ENCODE results near the gene NANOG. TPM values are rescaled to one million over a fixed set of nuclear protein-coding genes. Genes with fewer than 3 reads are reported as not detected.
"Not testable (repeated sequence)": the region's sequence is repeated elsewhere in the genome, so short reads cannot be mapped to it uniquely, and the experiment has no call there.

Gene NANOG
- total and polyA plus RNA-seq, 2 experiments from 2014 or later = 48.5 to 134 TPM

DNA sequence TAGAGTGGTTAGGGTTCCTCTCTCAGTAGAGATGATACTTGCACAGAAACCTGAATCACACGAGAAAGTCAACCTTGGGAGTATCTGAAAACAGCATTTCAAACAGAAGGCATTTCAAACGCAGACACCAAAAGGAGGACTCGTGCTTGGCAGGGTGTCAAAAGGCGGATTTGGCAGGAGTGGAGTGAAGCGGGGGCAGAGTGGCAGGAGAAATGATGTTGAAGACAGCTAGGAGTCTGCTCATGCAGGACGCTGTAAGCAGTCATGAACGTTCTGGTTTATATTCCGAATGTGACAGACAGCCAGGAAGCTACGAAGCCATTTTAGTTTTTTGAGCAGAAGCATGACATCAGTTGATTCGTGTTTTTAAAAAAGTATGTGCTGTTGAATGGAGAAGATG, 50.0 kb downstream of the NANOG start:
- not testable (repeated sequence) for H2AFZ ChIP-seq; H3K4me2 ChIP-seq; H3K9me2 ChIP-seq (ENCODE audit: insufficient read depth); H3K27ac ChIP-seq (ENCODE audit: low read depth); H3F3A ChIP-seq (replicated peaks; ENCODE audit: low read depth); H3K27me3 ChIP-seq (ENCODE audit: insufficient read depth); H4K20me1 ChIP-seq (replicated peaks; ENCODE audit: insufficient read depth); ATAC-seq; H3K4me3 ChIP-seq; H3K4me3 Mint-ChIP-seq; H3K27ac Mint-ChIP-seq; H3K36me3 Mint-ChIP-seq (ENCODE audit: low read depth); H3K36me3 ChIP-seq (ENCODE audit: insufficient read depth); H3K9me3 Mint-ChIP-seq; DNase-seq (ENCODE audit: low spot score); H3K79me2 ChIP-seq (replicated peaks; ENCODE audit: insufficient read depth)
- peaks cover 12% of the 10 kb centered on the region for H3K27me3 Mint-ChIP-seq (ENCODE audit: insufficient read depth, low read depth, poor library complexity)
- H3K4me1 ChIP-seq (ENCODE audit: insufficient read depth) = peaks cover 21% of the 10 kb centered on the region
- peaks cover 20% of the 10 kb centered on the region for H3K4me1 Mint-ChIP-seq

- not testable (repeated sequence) for H3K36me3 Mint-ChIP-seq (ENCODE audit: low read depth)
Measured at GRCh38 chr12:7839848-7840247, 50.6 kb downstream of the NANOG start.

DNA sequence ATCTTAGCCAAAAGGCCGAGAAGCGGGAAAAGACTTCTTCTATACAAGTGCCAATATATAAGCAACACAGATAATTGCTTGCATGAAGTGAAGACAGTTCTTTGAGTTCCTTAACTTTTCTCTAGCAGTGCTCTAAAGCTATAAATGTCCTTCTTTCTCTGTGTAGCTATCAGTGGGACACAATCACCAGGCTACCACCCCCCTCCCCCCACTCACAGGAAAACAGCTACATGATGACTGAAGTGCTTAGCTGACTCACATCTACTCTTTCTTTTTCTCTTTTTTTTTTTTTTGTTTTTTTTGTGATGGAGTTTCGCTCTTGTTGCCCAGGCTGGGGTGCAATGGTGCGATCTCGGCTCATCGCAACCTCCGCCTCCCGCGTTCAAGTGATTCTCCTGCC, 53.2 kb downstream of the NANOG start:
- H3K4me2 ChIP-seq; H4K20me1 ChIP-seq (replicated peaks; ENCODE audit: insufficient read depth); H3K79me2 ChIP-seq (replicated peaks; ENCODE audit: insufficient read depth); H2AFZ ChIP-seq; H3K4me3 Mint-ChIP-seq; H3K36me3 ChIP-seq (ENCODE audit: insufficient read depth); H3K9me2 ChIP-seq (ENCODE audit: insufficient read depth); ATAC-seq; H3K9me3 Mint-ChIP-seq; DNase-seq (ENCODE audit: low spot score); H3K27ac Mint-ChIP-seq; H3K27me3 ChIP-seq (ENCODE audit: insufficient read depth); H3K36me3 Mint-ChIP-seq (ENCODE audit: low read depth); H3K4me3 ChIP-seq; H3F3A ChIP-seq (replicated peaks; ENCODE audit: low read depth): not testable (repeated sequence)
- Histone ChIP-seq H3K4me1 (ENCODE audit: insufficient read depth) (peaks cover 38% of the 10 kb centered on the region), H3K27ac (ENCODE audit: low read depth) (peak overlapping the region; percentile 85)
- Mint-ChIP-seq H3K27me3 (ENCODE audit: insufficient read depth, low read depth, poor library complexity) (peaks cover 14% of the 10 kb centered on the region), H3K4me1 (peaks cover 36% of the 10 kb centered on the region)

More at GRCh38 chr12:7839848-7840247, 50.6 kb downstream of the NANOG start:
- not testable (repeated sequence) for H4K20me1 ChIP-seq (replicated peaks; ENCODE audit: insufficient read depth); H3K27ac Mint-ChIP-seq; H3K27ac ChIP-seq (ENCODE audit: low read depth); H3K9me2 ChIP-seq (ENCODE audit: insufficient read depth); H3K79me2 ChIP-seq (replicated peaks; ENCODE audit: insufficient read depth); H2AFZ ChIP-seq; DNase-seq (ENCODE audit: low spot score); H3K27me3 Mint-ChIP-seq (ENCODE audit: insufficient read depth, low read depth, poor library complexity); ATAC-seq; H3K27me3 ChIP-seq (ENCODE audit: insufficient read depth); H3K9me3 Mint-ChIP-seq; H3K36me3 ChIP-seq (ENCODE audit: insufficient read depth); H3K4me3 ChIP-seq; H3K4me2 ChIP-seq; H3F3A ChIP-seq (replicated peaks; ENCODE audit: low read depth); H3K4me3 Mint-ChIP-seq
- H3K4me1 Mint-ChIP-seq = peaks cover 20% of the 10 kb centered on the region
- peaks cover 22% of the 10 kb centered on the region for H3K4me1 ChIP-seq (ENCODE audit: insufficient read depth)

GRCh38 chr12:7843149-7843548, 53.9 kb downstream of the NANOG start:
- not testable (repeated sequence) for H3K36me3 ChIP-seq (ENCODE audit: insufficient read depth); H4K20me1 ChIP-seq (replicated peaks; ENCODE audit: insufficient read depth); H3K4me3 ChIP-seq; H3K27ac Mint-ChIP-seq; DNase-seq (ENCODE audit: low spot score); H2AFZ ChIP-seq; H3K4me3 Mint-ChIP-seq; H3K27me3 ChIP-seq (ENCODE audit: insufficient read depth); H3K9me2 ChIP-seq (ENCODE audit: insufficient read depth); H3K79me2 ChIP-seq (replicated peaks; ENCODE audit: insufficient read depth); H3F3A ChIP-seq (replicated peaks; ENCODE audit: low read depth); H3K9me3 Mint-ChIP-seq; H3K4me2 ChIP-seq; H3K36me3 Mint-ChIP-seq (ENCODE audit: low read depth)
- H3K4me1 ChIP-seq (ENCODE audit: insufficient read depth) = peaks cover 40% of the 10 kb centered on the region
- H3K4me1 Mint-ChIP-seq = peaks cover 41% of the 10 kb centered on the region
- peak overlapping the region; percentile 85 for H3K27ac ChIP-seq (ENCODE audit: low read depth)
- peak; percentile 15; the same call in 2 of the 3 replicates for ATAC-seq
- H3K27me3 Mint-ChIP-seq (ENCODE audit: insufficient read depth, low read depth, poor library complexity) = peaks cover 14% of the 10 kb centered on the region

DNA sequence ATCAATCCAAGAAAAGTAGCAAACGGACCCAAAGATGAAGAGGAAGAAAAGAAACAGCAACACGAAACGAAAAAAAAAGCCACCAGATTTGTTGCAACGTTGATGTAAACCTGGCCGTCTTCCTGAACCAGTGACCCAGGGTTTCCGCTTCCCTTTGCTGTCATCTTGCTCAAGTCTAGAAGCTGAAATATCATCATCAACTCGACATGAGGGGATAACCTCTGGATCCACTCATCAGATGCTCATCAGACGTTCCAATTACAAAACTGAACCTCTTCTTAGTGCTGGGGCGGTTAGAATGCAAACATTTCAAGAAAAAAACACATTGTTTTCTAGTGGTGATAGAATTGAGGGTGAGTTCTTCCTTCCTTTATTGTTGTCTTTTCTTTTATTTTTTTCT, 54.4 kb downstream of the NANOG start:
- not testable (repeated sequence) for H3K4me3 ChIP-seq; H3K36me3 ChIP-seq (ENCODE audit: insufficient read depth); H3K27me3 ChIP-seq (ENCODE audit: insufficient read depth); H3K4me3 Mint-ChIP-seq; H3K79me2 ChIP-seq (replicated peaks; ENCODE audit: insufficient read depth); H4K20me1 ChIP-seq (replicated peaks; ENCODE audit: insufficient read depth); H3F3A ChIP-seq (replicated peaks; ENCODE audit: low read depth); H3K9me2 ChIP-seq (ENCODE audit: insufficient read depth); H3K36me3 Mint-ChIP-seq (ENCODE audit: low read depth); H3K9me3 Mint-ChIP-seq; ATAC-seq; DNase-seq (ENCODE audit: low spot score); H2AFZ ChIP-seq
- H3K27ac ChIP-seq (ENCODE audit: low read depth) = peak overlapping the region; percentile 68; the same call in 1 of the 2 replicates
- peaks cover 43% of the 10 kb centered on the region for H3K4me1 ChIP-seq (ENCODE audit: insufficient read depth)
- 0 out of 2 replicates have a peak overlapping the region, but pooled peaks have one; percentile 22 for H3K4me2 ChIP-seq
- Mint-ChIP-seq H3K4me1 (peaks cover 44% of the 10 kb centered on the region), H3K27me3 (ENCODE audit: insufficient read depth, low read depth, poor library complexity) (peaks cover 14% of the 10 kb centered on the region), H3K27ac (0 out of 2 replicates have a peak overlapping the region, but pooled peaks have one; percentile 11)

Data from GM23338 (cell line).